Inflammatory macrophage treated with lipopolysaccharide for 4 hours (primary cell): ENCODE results near the gene BTN1A1.
"Not testable (repeated sequence)": the region's sequence is repeated elsewhere in the genome, so short reads cannot be mapped to it uniquely, and the experiment has no call there.

Experiments
- DNase-seq: peaks from one replicate; pipeline ENCODE4 v3.0.0-alpha.2; 2020

BTN1A1 gene

GRCh38 chr6:26500102-26500501, at the start of gene BTN1A1:
TSS of gene BTN1A1 (plus strand) at chr6:26500303. CDS start at chr6:26501287, 984 bp downstream.
- no peak for DNase-seq

- no peak for DNase-seq
Observed at GRCh38 chr6:26452631-26453235, 47.4 kb upstream of the BTN1A1 start.

- peak; percentile 63 for DNase-seq
Observed at GRCh38 chr6:26454631-26455030, 45.5 kb upstream of the BTN1A1 start.

GRCh38 chr6:26455357-26455970, 44.6 kb upstream of the BTN1A1 start:
- DNase-seq = no peak

GRCh38 chr6:26457264-26457805, 42.8 kb upstream of the BTN1A1 start:
- no peak for DNase-seq

GRCh38 chr6:26457806-26458688, 42.1 kb upstream of the BTN1A1 start, which contains the start of gene BTN2A1:
TSS of gene BTN2A1 (plus strand) at chr6:26457955. CDS start at chr6:26458637, 682 bp downstream.
- peak; percentile 95 for DNase-seq

GRCh38 chr6:26459023-26459810, 40.9 kb upstream of the BTN1A1 start:
- peak; percentile 89 for DNase-seq

GRCh38 chr6:26461353-26461752, 38.8 kb upstream of the BTN1A1 start:
- not testable (repeated sequence) for DNase-seq

- no peak for DNase-seq
Observed at GRCh38 chr6:26464014-26464413, 36.1 kb upstream of the BTN1A1 start.

GRCh38 chr6:26464416-26465131, 35.5 kb upstream of the BTN1A1 start:
- DNase-seq = no peak

- DNase-seq = no peak
Observed at GRCh38 chr6:26465776-26466175, 34.3 kb upstream of the BTN1A1 start.

GRCh38 chr6:26468829-26469228, 31.3 kb upstream of the BTN1A1 start:
- no peak for DNase-seq

GRCh38 chr6:26470643-26471042, 29.5 kb upstream of the BTN1A1 start:
- no peak for DNase-seq

GRCh38 chr6:26471970-26472369, 28.1 kb upstream of the BTN1A1 start:
- DNase-seq = no peak

- DNase-seq = peak; percentile 37
Observed at GRCh38 chr6:26472549-26473290, 27.4 kb upstream of the BTN1A1 start.

GRCh38 chr6:26473429-26473757, 26.7 kb upstream of the BTN1A1 start:
- DNase-seq = no peak

GRCh38 chr6:26473758-26474438, 26.2 kb upstream of the BTN1A1 start:
- DNase-seq = peak; percentile 90

GRCh38 chr6:26474439-26474881, 25.6 kb upstream of the BTN1A1 start:
- no peak for DNase-seq

- DNase-seq = no peak
Observed at GRCh38 chr6:26475823-26476729, 24.0 kb upstream of the BTN1A1 start.
